Stomach (tissue), 4 donors: ENCODE measurements around the gene CPT1C.

Source experiments
- EP300 ChIP-seq: sonication (generic); formaldehyde crosslinking; IDR thresholded peaks from one replicate; pipeline ENCODE4 v1.6.1; 2017; ENCODE audit warnings: antibody characterized with exemption
- POLR2A ChIP-seq, 4 donors: fragments of 450-650 bp; IDR thresholded peaks; one replicate each; pipeline ENCODE4 v1.6.1; 2016; ENCODE audit warnings: antibody characterized with exemption in 4 of 4, control low read depth in 2 of 4, mild to moderate bottlenecking in 1 of 4, moderate library complexity in 1 of 4
- POLR2AphosphoS5 ChIP-seq, 3 donors: sonication (generic); formaldehyde crosslinking; IDR thresholded peaks; one replicate each; pipeline ENCODE4 v1.6.1; 2016; ENCODE audit warnings: antibody characterized with exemption in 3 of 3
- TF ChIP-seq, protein P1 (sequence below), 7 experiments: fragments of 450-650 bp in 4 of 7; fragments of 200-600 bp in 3 of 7; sonication (generic) in 3 of 7; IDR thresholded peaks; one replicate each; pipeline ENCODE4 v1.5.1; 2016 to 2019; ENCODE audit warnings: antibody characterized with exemption in 7 of 7, control low read depth in 2 of 7, mild to moderate bottlenecking in 1 of 7

DNA sequence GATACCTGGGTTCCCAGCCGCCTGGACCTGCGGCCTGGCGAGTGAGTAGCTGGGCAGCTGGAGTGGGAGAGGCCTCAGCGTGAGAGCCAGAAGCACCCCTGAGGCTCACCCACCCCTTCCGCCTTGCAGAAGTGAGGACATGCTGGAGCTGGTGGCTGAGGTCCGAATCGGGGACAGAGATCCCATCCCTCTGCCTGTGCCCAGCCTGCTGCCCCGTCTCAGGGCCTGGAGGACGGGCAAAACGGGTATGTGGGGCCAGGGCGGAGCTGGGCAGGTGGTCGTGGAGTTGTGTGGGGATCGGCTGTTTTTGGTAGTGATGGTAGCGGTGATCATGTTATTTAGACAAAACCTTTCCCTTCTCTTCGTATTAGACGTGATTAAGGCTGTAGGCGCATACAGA lies 44.3 kb upstream of the CPT1C start:
- no peak for TF ChIP-seq POLR2A (IDR thresholded peaks at IDR 0.05)
- no peak for TF ChIP-seq EP300
- TF ChIP-seq, protein P1, sequence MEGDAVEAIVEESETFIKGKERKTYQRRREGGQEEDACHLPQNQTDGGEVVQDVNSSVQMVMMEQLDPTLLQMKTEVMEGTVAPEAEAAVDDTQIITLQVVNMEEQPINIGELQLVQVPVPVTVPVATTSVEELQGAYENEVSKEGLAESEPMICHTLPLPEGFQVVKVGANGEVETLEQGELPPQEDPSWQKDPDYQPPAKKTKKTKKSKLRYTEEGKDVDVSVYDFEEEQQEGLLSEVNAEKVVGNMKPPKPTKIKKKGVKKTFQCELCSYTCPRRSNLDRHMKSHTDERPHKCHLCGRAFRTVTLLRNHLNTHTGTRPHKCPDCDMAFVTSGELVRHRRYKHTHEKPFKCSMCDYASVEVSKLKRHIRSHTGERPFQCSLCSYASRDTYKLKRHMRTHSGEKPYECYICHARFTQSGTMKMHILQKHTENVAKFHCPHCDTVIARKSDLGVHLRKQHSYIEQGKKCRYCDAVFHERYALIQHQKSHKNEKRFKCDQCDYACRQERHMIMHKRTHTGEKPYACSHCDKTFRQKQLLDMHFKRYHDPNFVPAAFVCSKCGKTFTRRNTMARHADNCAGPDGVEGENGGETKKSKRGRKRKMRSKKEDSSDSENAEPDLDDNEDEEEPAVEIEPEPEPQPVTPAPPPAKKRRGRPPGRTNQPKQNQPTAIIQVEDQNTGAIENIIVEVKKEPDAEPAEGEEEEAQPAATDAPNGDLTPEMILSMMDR (IDR thresholded peaks at IDR 0.05): no peak
- no peak for TF ChIP-seq POLR2AphosphoS5 (IDR thresholded peaks at IDR 0.05)
